Raji (cell line): ENCODE results near the gene PCGF3.

Source experiments
- POLR2A ChIP-seq: IDR thresholded peaks from 2 replicates; pipeline ENCODE4 v1.6.1; 2011; ENCODE audit warnings: low read depth, low read length, control low read depth; ENCODE audit not compliant: insufficient read depth

PCGF3 gene

DNA sequence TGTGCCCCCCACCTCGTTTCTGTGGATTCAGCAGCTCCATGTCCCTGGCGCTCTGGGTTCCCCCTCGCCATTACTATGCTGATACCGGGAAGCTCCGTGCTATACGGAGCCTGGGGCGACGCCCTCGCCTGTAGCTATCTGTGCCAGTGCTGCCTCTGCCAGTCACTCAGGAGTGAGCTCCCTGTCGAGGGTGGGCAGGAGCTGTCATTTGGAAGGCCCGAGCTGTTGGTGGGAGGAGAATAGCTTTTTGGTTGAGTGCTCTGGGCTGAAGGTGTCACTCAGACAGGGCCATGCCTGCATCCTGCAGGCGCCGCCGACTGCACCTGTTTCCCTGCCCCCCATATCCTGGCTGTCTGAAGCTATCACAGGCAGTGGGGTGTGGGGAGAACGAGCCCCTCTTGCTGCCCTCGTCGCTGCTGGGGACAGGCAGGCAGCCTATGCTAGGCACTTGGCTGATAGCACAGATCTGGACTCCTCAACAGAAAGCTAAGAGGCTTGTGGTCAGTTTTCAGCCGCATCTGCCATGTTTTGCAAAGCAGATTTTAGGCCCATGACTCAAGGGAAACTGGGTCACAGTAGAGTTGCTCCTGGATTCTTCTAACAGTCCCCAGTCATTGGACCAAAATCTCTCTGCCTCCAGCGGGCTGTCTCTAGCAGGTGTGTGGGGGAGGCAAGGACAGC is 88.4 kb downstream of the PCGF3 start:
- no peak for TF ChIP-seq POLR2A

DNA sequence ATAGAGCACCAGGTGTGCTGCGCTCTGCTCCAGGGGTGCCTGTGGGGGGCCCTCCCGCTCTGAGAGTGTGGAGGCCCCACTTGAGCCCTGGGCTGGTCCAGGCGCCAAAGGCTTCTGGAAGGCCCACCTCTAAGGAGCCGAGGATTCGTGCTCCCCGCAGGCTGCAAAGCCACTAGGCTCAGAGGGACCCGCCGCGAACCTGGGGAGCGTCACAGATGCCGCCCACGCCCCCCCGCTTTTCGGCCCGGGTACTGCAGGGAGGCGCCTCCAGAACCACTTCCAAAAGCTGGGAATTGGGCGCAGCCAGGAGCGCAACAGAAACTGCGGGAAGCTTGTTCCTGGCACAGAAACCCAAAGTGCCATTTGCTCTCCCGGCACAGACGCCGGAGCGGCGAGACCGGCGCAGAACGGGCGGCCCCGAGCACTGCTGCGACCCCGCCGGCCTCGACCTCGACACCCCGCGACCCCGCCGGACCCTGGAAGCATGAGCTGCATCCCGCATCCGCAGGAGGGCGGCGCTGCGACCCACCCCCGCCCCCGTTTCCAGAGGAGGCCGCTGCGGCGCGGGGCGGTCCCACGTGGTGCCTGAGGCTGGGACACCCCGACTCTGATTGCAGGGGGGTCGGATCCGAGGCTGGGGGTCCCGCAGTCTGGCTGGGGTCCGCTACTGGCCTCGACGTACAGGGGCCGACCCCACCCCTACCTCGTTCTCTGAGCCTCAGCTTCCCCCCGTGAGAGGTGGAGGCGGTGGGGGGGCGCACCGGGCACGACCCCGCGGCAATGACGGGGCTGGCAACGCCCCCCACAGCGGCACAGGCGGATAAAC is 89.5 kb downstream of the PCGF3 start:
- no peak for TF ChIP-seq POLR2A

DNA sequence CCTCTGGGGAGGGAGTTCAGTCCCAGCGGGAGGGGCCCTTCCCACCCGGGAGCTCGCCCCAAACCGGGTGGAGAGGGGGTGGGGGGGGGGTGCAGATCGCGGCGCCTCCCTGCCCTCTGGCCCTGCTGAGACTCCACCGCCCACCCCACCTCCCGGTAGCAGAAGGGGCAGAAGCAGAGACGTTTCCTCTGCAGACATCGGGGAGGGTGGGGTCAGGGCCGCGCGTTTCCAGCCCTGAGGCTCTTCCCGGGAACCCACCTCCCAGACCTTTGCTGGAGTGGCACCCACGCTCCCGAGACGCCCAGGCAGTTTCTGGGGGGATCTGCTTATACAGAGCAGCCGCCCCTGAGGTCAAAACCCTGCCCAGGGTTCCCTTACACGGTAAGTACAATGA is 90.1 kb downstream of the PCGF3 start:
- no peak for TF ChIP-seq POLR2A

DNA sequence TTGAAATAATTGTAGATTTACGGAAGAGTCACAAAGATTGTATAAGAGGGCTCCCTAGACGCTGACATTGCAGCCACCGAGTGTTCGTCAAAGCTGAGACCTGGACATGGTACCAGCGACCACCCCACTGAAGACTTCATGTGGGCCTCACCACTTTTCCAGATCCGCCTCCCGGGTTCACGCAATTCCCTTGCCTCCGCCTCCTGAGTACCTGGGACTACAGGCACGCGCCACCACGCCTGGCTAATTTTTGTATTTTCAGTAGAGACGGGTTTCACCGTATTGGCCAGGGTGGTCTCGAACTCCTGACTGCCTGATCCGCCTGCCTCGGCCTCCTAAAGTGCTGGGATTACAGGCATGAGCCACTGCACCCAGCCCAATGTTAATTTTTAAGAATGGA is 90.6 kb downstream of the PCGF3 start:
- TF ChIP-seq POLR2A = no peak

DNA sequence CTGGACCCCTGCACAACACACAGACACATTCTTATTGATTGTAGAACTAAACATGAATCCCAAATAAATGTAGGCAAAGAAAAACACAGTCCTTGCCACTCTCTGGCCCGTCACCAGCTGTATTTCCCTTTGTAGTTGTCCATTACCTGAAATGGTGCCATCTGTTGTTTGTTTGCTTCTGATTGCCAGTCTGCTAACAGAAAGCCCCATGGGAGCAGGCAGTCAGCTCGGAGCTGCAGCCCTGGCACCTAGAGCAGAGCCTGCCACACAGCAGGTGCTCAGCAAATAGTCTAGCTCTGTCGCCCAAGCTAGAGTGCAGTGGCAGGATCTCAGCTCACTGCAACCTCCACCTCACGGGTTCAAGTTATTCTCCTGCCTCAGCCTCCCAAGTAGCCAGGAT is 91.4 kb downstream of the PCGF3 start:
- no peak for TF ChIP-seq POLR2A

DNA sequence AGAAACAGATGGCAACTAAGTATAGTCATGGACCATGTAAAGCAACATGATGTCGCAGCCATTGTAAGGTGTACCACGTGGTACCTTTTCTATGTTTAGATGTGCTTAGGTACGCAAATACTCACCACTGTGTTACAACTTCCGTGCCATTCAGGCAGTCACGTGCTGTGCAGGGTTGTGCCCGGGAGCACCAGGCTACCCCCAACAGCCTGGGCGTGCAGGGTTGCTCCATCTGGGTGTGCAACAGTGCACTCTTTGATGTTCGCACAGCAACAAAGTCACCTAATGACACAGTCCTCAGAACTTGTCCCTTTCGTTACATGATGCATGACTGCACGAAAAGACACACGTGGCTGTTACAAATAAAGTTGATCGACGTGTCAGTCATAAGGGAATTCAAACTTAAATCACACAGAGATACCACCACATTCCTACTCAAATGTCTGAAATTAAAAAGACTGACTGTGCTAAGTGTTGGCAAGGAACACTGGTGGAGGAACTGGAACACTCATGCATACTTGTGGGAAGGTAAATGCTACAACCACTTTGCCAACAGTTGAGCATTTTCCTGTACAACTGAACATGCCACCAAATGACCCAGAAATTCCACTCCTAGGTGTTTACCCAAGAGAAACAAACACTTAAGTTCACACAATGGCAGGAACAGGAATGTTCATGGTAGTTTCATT is 95.9 kb downstream of the PCGF3 start:
- no peak for TF ChIP-seq POLR2A

DNA sequence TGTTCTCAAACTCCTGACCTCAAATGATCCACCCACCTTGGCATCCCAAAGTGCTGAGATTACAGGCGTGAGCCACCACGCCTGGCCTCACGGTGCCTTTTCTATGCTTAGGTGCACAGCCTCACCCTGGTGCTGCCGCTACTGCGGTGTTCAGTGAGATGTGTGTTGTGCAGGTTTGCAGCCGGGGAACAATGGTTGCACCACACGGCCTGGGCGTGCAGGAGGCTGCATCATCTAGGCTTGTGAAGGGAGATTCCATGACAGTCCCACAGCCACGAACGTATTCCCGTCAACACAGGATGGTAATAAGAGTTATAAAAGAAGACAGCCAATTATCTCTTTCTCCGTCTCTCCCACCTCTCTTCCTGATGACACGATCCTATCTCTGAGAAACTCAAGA is 98.3 kb downstream of the PCGF3 start:
- TF ChIP-seq POLR2A = no peak

DNA sequence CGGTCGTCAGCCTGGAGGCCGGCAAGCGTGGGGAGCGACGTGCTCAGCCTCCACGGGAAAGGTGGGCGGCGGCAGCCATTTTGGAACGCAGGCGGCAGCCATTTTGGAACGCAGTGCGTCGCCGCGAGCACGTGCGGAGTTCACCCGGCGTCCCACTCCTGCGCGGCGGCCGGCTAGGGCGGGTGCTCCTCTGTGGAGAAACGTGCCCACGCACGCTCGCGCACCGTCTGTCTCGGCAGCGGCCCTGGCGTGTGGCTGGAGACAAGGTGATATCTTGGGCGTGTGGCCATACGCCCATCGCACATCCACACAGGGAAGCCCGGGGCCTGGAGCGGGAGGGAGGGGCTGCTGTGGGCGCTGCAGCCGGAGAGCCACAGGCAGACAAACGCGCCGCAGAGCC is 99.2 kb downstream of the PCGF3 start:
- no peak for TF ChIP-seq POLR2A

DNA sequence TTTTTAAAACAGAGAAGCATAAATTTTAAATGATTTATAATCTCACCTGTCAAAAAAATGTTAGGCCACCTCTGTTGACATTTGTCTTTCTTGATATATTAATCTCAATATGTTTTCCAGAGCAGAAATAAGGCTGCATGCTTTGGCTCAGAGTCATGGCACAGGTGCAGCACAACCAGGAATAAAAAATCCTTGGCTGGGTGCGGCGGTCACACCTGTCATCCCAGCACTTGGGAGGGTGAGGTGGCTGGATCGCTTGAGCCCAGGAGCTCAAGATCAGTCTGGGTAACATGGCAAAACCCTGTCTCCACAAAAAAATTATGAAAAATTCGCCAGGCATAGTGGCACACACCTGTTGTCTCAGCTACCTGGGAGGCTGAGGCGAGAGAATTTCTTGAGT is 102.2 kb downstream of the PCGF3 start:
- TF ChIP-seq POLR2A = no peak

DNA sequence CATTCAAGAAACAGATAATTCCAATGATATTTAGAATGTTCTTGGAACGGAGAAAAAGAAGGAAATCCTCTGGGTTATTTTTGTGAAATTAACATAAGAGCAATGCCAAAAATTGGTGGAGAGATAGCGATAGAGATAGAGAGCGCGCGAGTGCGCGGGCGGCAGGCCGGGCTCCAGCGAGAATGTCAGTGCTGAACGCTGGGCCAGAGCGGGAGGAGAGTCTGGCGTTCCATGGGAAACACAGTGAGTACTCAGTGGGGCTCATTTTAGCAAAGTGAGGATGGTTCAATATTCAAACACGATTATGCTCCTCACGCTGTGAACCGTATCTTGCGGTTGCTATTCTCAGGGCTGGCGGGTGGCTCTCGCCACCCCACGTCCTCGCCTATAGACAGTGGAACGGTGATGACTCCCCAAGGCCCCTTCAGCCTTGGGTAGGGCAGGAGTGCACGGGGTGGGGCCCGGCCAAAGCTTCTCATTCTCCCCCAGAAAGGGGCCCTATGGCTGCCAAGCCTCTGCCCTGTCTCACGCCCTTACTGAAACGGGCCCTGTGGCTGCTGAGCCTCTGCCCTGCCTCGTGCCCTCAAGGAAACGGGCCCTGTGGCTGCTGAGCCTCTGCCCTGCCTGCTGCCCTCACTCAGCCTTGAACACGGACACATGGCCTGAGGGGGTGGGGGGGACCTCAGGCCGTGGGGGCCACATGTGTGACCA is 103.4 kb downstream of the PCGF3 start:
- no peak for TF ChIP-seq POLR2A

DNA sequence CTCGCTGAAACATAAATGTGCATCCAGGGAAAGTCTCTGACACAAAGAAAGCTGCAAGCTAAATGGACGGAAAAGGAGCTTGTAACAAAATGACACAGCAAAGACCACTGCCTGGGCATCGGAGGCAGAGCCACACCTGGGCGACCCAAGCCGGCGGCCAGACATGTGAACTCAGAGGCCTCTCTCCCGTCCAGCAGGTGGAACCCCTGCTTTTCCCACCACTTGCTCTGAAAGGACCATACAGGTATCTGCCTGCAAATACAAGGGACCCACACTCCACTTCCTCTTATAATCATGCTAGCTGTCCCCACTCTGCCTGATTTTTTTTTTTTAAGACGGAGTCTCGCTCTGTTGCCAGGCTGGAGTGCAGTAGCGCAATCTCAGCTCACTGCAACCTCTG is 108.3 kb downstream of the PCGF3 start:
- TF ChIP-seq POLR2A = no peak

DNA sequence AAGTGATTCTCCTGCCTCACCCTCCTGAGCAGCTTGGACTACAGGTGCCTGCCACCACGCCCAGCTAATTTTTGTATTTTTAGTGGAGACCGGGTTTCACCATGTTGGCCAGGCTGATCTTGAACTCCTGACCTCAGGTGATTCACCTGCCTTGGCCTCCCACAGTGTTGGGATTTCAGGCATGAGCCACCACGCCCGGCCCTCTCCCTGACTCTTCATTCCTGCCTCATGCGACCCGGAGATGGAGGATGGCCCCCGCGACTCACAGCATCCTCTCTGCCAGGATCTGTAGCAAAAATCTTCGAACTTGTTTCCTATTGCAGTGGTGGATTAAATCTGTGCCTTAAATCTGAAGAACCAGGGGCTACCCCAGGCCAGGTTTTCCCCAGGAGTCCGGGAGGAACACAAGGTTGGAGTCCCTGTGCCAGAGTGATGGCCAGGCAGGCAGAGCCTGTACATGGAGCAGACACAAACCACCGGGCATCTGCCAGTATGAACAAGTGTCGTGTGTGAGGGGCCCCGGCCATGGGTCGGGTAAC is 108.7 kb downstream of the PCGF3 start:
- no peak for TF ChIP-seq POLR2A

DNA sequence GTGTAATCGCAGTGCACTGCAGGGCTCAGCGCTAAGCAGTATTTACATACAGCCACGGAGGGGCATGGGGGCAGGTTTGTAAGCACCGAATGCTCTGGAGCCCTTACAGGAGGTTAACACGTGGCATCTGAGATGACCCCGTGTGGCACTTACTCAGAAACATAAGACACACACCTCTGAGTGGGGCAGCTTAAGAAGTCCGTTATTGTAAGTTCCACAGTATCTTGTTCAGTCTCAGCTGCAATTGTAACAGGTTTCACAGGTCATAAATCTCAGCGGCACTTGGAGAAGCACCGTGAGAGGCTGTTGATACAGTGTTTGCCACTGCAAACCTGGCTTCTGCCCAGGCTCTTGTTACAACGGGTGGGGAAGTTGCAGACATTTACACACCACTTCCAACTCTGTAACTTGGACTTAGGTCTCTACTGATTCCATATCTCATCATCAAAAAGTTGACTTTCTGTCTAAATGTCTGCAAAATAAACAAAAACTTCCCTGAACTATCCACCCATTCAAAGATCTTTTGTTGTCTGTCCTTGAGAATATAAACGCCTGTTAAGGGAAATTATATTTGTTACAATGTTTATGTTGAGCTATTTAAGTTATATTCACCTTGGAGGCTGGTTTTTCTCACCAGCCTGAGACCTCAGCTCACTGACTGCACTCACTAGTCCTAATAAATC is 110.0 kb downstream of the PCGF3 start:
- no peak for TF ChIP-seq POLR2A

DNA sequence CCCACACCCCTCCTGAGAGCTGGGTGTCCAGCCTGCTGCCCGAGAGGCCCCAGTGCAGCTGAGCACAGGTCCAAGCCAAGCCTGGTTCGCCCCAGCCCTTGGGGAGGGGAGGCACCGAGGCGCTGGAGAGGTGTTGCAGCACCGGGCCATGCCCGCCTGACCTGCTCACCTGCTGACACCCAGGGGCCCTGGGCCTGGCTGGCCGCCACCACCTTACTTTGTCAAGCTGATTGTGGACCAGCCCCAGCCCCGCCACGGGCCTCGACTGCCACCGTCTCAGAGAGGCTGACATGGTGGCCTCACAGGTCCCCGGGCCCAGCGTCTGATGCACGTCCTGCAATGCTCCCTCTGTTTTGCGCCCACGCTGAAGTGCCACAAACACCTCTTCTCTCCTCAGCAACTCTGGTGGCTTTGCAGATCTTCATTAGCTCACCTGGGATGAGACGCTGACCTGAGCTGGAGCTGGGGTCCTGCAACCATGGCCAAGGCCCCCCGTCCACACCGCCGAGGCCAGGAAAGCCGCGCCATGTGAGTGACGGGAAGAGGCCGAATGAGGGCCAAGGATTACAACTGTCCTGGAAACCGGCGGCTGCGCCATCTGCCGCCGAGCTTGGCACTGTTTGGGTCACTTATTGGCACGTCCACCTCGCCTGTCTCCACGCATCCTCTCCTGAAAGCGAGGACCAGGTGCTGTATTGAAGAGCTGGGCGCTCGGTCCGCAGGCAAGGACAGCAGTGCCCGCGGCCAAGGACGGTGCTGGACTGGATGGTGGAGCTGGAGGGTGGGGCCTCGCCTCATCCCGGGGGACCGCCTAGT is 112.7 kb downstream of the PCGF3 start:
- TF ChIP-seq POLR2A = no peak
